Neural cell (in vitro differentiated cells): ENCODE measurements around the gene PTPRG. TPM values are rescaled to one million over a fixed set of nuclear protein-coding genes. Genes with fewer than 3 reads are reported as not detected.

Experiments used
- H2AFZ ChIP-seq: fragments of 200-600, 300-800 bp; sonication (generic), shearing (Covaris generic); 2 replicates; pipeline ENCODE4 v1.6.0; 2014; ENCODE audit warnings: low read depth, mild to moderate bottlenecking, antibody characterized with exemption, low read length, moderate library complexity
- H3F3A ChIP-seq: fragments of 200-600 bp; shearing (Covaris generic); 2 replicates; pipeline ENCODE4 v1.6.1; 2016; ENCODE audit warnings: mild to moderate bottlenecking, moderate library complexity, mixed read lengths, antibody characterized with exemption, low read length; ENCODE audit not compliant: insufficient read depth, poor library complexity, severe bottlenecking
- H3K27ac ChIP-seq: fragments of 200-600, 300-800 bp; sonication (generic), shearing (Covaris generic); 2 replicates; pipeline ENCODE4 v1.5.1; 2014; ENCODE audit warnings: mild to moderate bottlenecking, low read length, moderate library complexity
- H3K27me3 ChIP-seq: fragments of 300-800, 200-600 bp; sonication (generic), shearing (Covaris generic); 2 replicates; pipeline ENCODE4 v1.6.0; 2014; ENCODE audit warnings: mild to moderate bottlenecking, low read depth, low read length, moderate library complexity; ENCODE audit not compliant: insufficient read depth
- H3K36me3 ChIP-seq: fragments of 300-800, 200-600 bp; sonication (generic), shearing (Covaris generic); 2 replicates; pipeline ENCODE4 v1.5.1; 2014; ENCODE audit warnings: mild to moderate bottlenecking, antibody characterized with exemption, low read length, moderate library complexity; ENCODE audit not compliant: insufficient read depth
- H3K4me2 ChIP-seq: fragments of 300-800, 200-600 bp; sonication (generic), shearing (Covaris generic); 2 replicates; pipeline ENCODE4 v1.6.0; 2014; ENCODE audit warnings: mild to moderate bottlenecking, low read length
- H3K4me3 ChIP-seq: fragments of 300-800, 200-600 bp; sonication (generic), shearing (Covaris generic); 2 replicates; pipeline ENCODE4 v1.5.1; 2014; ENCODE audit warnings: mild to moderate bottlenecking, low read length, moderate library complexity
- H3K79me2 ChIP-seq: fragments of 200-600 bp; shearing (Covaris generic); replicated peaks from 2 replicates; pipeline ENCODE4 v1.6.0; 2014; ENCODE audit warnings: mild to moderate bottlenecking, low read length, moderate library complexity; ENCODE audit not compliant: insufficient read depth
- H3K9ac ChIP-seq: fragments of 300-800, 200-600 bp; sonication (generic), shearing (Covaris generic); 2 replicates; pipeline ENCODE4 v1.6.1; 2016; ENCODE audit warnings: mild to moderate bottlenecking, low read length, mixed read lengths
- H3K9me2 ChIP-seq: fragments of 200-600 bp; shearing (Covaris generic); 2 replicates; pipeline ENCODE4 v1.6.1; 2016; ENCODE audit warnings: mild to moderate bottlenecking, low read length, mixed read lengths; ENCODE audit not compliant: insufficient read depth
- H3K9me3 ChIP-seq: fragments of 200-600, 300-800 bp; sonication (generic), shearing (Covaris generic); 2 replicates; pipeline ENCODE4 v1.6.1; 2016; ENCODE audit warnings: mild to moderate bottlenecking, mixed run types, low read length, moderate library complexity, mixed read lengths
- H4K20me1 ChIP-seq: fragments of 200-600 bp; shearing (Covaris generic); 2 replicates; pipeline ENCODE4 v1.6.1; 2016; ENCODE audit warnings: mild to moderate bottlenecking, mixed run types; ENCODE audit not compliant: insufficient read depth
- EP300 ChIP-seq: fragments of 450-650 bp; conservative IDR thresholded peaks from 2 replicates; pipeline ENCODE4 v1.6.1; 2014; ENCODE audit warnings: antibody characterized with exemption, mild to moderate bottlenecking, moderate library complexity; ENCODE audit not compliant: poor library complexity, severe bottlenecking
- EZH2 ChIP-seq: fragments of 200-600, 300-800 bp; shearing (Covaris generic), sonication (generic); IDR thresholded peaks from 2 replicates; pipeline ENCODE4 v1.6.1; 2014; ENCODE audit warnings: antibody characterized with exemption, low read length, borderline replicate concordance, mild to moderate bottlenecking; ENCODE audit not compliant: insufficient read depth, poor library complexity, severe bottlenecking
- MXI1 ChIP-seq: fragments of 450-650 bp; conservative IDR thresholded peaks from 2 replicates; pipeline ENCODE4 v1.6.1; 2014; ENCODE audit warnings: antibody characterized with exemption, mild to moderate bottlenecking; ENCODE audit not compliant: poor library complexity, severe bottlenecking
- POLR2AphosphoS5 ChIP-seq: IDR thresholded peaks from 2 replicates; pipeline ENCODE4 v1.6.1; 2012
- RAD21 ChIP-seq: fragments of 450-650 bp; conservative IDR thresholded peaks from 2 replicates; pipeline ENCODE4 v1.6.1; 2014; ENCODE audit warnings: antibody characterized with exemption, mild to moderate bottlenecking, moderate library complexity
- SMC3 ChIP-seq: fragments of 450-650 bp; conservative IDR thresholded peaks from 2 replicates; pipeline ENCODE4 v1.6.1; 2014; ENCODE audit warnings: antibody characterized with exemption, mild to moderate bottlenecking, moderate library complexity; ENCODE audit not compliant: poor library complexity
- TAF1 ChIP-seq: IDR thresholded peaks from 2 replicates; pipeline ENCODE4 v1.6.1; 2012; ENCODE audit warnings: low read depth
- polyA plus RNA-seq: library from polyadenylated mRNA; depleted of rRNA; stranded (reverse); fragments of >200 nt; gene quantifications from 2 replicates; pipeline ENCODE4 v1.2.3, GENCODE V29; 2014
- TF ChIP-seq, protein P1 (sequence below): IDR thresholded peaks from 2 replicates; pipeline ENCODE4 v1.6.1; 2012; ENCODE audit warnings: borderline replicate concordance
- TF ChIP-seq, protein P2 (sequence below): fragments of 450-650 bp; IDR thresholded peaks from 2 replicates; pipeline ENCODE4 v1.5.1; 2014; ENCODE audit warnings: antibody characterized with exemption, mild to moderate bottlenecking, moderate library complexity; ENCODE audit not compliant: poor library complexity, severe bottlenecking

The PTPRG gene
- polyA plus RNA-seq, 1 donor from 2014 or later: 33.1 TPM

DNA sequence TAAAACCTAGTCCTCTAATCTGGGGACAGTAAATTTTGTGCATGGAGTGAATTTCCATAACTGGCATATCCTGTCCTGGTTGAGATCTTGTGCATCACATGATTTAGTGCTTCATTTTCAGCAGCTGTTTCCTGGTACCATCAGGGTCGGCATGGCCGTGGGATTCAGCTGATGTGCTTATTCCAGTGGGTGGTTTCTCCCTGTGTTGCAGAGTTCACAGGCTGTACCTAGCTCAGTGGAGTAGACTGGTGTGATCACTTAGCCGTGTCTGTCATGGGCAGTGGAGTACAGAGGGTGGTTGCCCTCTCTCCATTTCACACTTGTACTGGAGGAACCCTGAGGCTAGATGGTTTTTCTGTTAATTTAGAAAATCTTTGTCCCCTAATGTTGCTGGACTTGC lies 228.5 kb downstream of the PTPRG start:
- H2AFZ ChIP-seq: no peak overlapping the region
- no peaks in the 10 kb centered on the region for H3K27me3 ChIP-seq
- H3K9me3 ChIP-seq: no peaks in the 10 kb centered on the region
- H3K27ac ChIP-seq: no peak overlapping the region
- no peaks in the 10 kb centered on the region for H3F3A ChIP-seq
- no peaks in the 10 kb centered on the region for H3K36me3 ChIP-seq
- no peak overlapping the region for H3K4me2 ChIP-seq
- no peaks in the 10 kb centered on the region for H3K79me2 ChIP-seq
- H3K9me2 ChIP-seq: no peaks in the 10 kb centered on the region
- H3K4me3 ChIP-seq: no peak overlapping the region
- H4K20me1 ChIP-seq: no peaks in the 10 kb centered on the region
- no peak overlapping the region for H3K9ac ChIP-seq
- TF ChIP-seq MXI1 (no peak), POLR2AphosphoS5 (no peak)
- TF ChIP-seq, protein P1, sequence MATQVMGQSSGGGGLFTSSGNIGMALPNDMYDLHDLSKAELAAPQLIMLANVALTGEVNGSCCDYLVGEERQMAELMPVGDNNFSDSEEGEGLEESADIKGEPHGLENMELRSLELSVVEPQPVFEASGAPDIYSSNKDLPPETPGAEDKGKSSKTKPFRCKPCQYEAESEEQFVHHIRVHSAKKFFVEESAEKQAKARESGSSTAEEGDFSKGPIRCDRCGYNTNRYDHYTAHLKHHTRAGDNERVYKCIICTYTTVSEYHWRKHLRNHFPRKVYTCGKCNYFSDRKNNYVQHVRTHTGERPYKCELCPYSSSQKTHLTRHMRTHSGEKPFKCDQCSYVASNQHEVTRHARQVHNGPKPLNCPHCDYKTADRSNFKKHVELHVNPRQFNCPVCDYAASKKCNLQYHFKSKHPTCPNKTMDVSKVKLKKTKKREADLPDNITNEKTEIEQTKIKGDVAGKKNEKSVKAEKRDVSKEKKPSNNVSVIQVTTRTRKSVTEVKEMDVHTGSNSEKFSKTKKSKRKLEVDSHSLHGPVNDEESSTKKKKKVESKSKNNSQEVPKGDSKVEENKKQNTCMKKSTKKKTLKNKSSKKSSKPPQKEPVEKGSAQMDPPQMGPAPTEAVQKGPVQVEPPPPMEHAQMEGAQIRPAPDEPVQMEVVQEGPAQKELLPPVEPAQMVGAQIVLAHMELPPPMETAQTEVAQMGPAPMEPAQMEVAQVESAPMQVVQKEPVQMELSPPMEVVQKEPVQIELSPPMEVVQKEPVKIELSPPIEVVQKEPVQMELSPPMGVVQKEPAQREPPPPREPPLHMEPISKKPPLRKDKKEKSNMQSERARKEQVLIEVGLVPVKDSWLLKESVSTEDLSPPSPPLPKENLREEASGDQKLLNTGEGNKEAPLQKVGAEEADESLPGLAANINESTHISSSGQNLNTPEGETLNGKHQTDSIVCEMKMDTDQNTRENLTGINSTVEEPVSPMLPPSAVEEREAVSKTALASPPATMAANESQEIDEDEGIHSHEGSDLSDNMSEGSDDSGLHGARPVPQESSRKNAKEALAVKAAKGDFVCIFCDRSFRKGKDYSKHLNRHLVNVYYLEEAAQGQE: no peak
- TF ChIP-seq, protein P2, sequence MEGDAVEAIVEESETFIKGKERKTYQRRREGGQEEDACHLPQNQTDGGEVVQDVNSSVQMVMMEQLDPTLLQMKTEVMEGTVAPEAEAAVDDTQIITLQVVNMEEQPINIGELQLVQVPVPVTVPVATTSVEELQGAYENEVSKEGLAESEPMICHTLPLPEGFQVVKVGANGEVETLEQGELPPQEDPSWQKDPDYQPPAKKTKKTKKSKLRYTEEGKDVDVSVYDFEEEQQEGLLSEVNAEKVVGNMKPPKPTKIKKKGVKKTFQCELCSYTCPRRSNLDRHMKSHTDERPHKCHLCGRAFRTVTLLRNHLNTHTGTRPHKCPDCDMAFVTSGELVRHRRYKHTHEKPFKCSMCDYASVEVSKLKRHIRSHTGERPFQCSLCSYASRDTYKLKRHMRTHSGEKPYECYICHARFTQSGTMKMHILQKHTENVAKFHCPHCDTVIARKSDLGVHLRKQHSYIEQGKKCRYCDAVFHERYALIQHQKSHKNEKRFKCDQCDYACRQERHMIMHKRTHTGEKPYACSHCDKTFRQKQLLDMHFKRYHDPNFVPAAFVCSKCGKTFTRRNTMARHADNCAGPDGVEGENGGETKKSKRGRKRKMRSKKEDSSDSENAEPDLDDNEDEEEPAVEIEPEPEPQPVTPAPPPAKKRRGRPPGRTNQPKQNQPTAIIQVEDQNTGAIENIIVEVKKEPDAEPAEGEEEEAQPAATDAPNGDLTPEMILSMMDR: no peak

DNA sequence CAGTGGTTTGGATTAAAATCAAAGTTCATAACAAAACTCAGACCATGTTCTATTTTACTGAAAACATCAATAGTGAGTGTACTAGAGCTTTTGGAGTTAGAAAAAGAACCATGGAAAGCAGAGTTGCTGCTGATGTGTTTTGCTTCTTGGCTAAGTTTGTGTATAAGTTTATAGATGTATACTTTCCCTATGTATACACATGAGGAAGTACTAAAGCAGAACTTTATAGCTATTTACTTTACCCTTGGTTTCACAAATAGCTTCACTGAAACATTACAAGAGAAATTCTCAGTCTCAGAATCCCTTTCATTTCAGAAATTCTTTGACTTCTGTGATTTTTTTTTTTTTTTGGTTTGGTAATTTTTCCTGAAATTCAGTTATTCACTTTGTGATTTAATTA lies 229.0 kb downstream of the PTPRG start:
- no peaks in the 10 kb centered on the region for H3K79me2 ChIP-seq
- no peak overlapping the region for H3K4me2 ChIP-seq
- H3K36me3 ChIP-seq: no peaks in the 10 kb centered on the region
- no peaks in the 10 kb centered on the region for H3K9me3 ChIP-seq
- H3K27ac ChIP-seq: no peak overlapping the region
- H3K9me2 ChIP-seq: no peaks in the 10 kb centered on the region
- no peaks in the 10 kb centered on the region for H3K27me3 ChIP-seq
- no peaks in the 10 kb centered on the region for H4K20me1 ChIP-seq
- H3K9ac ChIP-seq: no peak overlapping the region
- H2AFZ ChIP-seq: no peak overlapping the region
- no peaks in the 10 kb centered on the region for H3F3A ChIP-seq
- no peak overlapping the region for H3K4me3 ChIP-seq
- TF ChIP-seq, protein P2: no peak
- no peak for TF ChIP-seq TAF1
- TF ChIP-seq EP300: no peak
- TF ChIP-seq, protein P1: no peak
- no peak for TF ChIP-seq SMC3
- no peak for TF ChIP-seq MXI1
- TF ChIP-seq RAD21: no peak
- TF ChIP-seq POLR2AphosphoS5: no peak
- TF ChIP-seq EZH2: no peak
